HT1080 (cell line): ENCODE data around the gene ENTPD7. TPM values are rescaled to one million over a fixed set of nuclear protein-coding genes. Genes with fewer than 3 reads are reported as not detected.
A peak's percentile ranks its signal among the peaks of the same experiment; 100 is the strongest.
"Not testable (repeated sequence)": the region's sequence is repeated elsewhere in the genome, so short reads cannot be mapped to it uniquely, and the experiment has no call there.

Source experiments
- DNase-seq: peaks from one replicate; pipeline ENCODE4 v3.0.0-alpha.2; 2015; ENCODE audit warnings: low read depth
- small RNA-seq: library from RNA; depleted of rRNA; stranded (forward); fragments of <200 nt; gene quantifications from one replicate; pipeline ENCODE3, GENCODE V24; 2014
- total RNA-seq: library from RNA; depleted of rRNA; stranded (reverse); fragments of >200 nt; shearing (Covaris generic); gene quantifications from 2 replicates; pipeline ENCODE4 v1.2.3, GENCODE V29; 2014; rRNA removed

Gene ENTPD7
- total RNA-seq, 1 experiment from 2014 or later, result 15.0 TPM

DNA sequence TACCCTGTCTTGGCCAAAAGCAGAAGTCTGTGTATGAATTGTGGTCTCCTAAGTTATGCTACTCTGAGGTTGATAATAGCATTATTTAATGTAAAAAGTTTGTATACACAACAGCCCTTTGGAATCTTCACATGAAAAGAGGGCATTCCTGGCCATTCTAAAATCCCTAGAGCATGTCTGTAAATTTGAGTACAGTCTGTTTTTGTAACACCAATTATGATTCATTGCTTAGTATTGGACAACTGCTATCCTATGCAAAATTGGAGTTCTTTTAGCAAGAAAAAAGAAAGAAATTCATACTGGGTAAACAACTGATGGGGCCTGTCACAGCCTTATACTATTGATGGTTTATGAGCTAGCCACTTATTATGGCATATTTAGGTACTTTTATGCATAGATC, 82.9 kb downstream of the ENTPD7 start:
- DNase-seq, result no peak

DNA sequence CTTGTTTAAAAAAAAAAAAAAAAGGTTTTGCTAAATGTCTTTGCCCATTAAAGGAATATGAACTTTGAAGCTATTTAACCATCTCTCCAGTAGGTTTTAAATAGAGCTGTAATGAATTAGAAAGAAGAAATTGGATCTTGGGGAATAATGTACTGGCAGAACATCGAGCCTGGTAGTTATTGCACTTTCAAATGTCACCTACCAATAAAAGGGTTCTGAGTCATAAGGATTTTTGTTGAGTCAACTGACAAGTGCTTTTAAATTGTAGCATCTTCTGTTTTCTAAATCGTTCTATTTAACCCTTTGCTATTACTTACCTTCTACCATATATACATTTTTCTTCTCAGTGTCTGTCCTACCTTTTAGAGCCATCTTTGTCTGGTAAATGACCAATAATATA, 83.4 kb downstream of the ENTPD7 start:
- DNase-seq, result no peak

DNA sequence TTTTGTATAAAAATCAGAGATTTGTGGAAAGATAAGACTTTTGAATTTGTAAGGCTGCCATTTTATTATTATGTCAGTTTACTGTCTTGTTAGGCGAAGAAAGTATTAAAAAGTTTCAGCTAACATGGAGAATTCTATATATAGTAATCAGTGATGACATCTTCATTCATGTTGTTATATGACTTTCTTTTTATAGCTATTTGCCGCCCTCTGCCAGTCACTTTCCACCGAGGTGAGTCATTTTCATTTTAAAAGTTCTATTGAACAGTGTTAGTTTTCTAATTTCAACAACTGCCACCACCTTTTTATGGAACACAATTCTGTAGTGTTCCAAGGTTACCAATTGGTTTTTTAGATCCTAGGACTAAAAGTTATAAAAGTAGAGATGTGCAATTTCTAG, 84.5 kb downstream of the ENTPD7 start:
- DNase-seq, result no peak

DNA sequence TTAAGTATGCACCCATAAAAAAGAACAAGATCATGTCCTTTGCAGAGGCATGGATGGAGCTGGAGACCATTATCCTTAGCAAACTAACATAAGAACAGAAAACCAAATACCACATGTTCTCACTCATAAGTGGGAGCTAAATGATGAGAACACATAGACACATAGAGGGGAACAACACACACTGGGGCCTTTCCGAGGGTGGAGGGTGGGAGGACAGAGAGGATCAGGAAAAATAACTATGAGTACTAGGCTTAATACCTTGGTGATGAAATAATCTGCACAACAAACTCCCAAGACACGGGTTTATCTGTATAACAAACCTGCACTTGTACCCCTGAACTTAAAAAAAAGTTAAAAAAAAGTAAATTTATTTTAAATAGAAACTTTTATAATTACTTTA, 86.9 kb downstream of the ENTPD7 start:
- DNase-seq, result not testable (repeated sequence)

DNA sequence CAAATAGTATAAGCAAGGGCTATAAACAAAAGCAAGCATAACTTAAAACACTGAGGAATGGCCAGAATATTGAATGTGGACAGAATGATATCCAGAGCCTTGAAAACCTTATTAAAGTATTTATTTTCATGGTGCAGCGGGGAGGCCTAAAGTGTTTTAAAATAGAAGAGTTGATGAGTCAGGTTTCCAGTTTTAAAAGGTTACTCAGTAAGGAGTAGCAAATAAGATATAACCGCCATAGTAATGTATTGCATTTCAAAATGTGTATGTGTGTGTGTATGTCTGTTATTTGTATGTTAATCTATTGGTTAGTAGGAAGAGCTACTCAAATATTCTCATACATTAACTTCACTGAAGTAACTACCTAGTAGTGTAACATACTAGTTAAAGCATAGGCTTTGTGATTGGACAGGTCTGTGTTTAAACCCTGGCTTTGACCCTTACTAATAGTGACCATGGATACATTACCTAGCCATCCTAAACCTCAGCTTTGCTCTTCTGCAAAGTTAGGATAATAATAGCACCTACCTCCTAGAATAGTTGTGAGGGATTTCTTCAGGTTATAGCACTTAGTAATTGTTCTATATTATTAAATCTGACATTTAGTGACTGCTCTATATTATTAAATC, 89.6 kb downstream of the ENTPD7 start:
- DNase-seq, result no peak

DNA sequence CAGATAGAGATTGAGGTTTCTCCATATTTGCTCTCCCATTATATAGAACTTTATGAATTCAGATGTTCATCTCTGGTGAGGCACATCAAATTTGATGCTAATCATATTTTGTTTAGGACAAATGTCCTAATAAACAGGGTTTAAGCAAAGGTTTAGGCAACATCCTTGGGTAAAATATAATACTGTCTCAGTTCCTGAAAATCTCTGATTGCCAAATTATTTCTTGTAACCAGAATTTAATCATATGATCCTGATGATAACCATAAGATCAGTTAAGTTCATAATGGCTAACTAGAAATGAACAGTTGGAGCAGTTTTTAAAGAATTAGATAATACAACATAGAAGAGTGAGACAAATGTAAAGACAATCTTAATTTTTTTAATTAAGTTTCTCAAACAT, 91.3 kb downstream of the ENTPD7 start:
- DNase-seq, result no peak

DNA sequence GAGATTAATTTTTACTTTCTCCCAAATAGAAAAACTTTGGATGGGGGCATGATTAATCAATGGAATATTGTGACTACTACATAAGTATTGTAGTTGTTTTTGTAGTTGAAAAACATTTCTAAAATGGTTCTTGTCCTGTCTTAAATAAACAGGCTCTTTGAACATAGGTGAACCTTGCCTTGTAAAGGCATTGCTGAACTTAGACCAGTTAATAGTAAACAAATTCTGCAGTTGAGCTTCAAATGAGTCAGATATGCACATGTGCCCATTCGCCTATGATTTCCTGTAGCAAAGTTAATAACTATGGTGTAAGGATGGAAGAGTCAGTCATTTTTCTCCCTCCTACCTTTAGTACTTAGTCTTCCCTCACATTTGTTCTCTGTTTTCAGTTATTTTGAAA, 95.4 kb downstream of the ENTPD7 start:
- peak; percentile 24 for DNase-seq

Small RNAs within 50 kb of the gene (small RNA-seq; reads per million reads assigned to genes)
- not detected for gene AL133353.1

Other genes starting within 250 kb of the ENTPD7 start
- gene GOT1, start 228.9 kb upstream of the ENTPD7 start, total RNA-seq, result 33.9 and 43.9 TPM in 2 replicates
- not detected in 2 replicates for gene NKX2-3, start 126.6 kb upstream of the ENTPD7 start, total RNA-seq
- 15.0 and 19.2 TPM in 2 replicates for gene SLC25A28, start 39.1 kb upstream of the ENTPD7 start, total RNA-seq
- 38.4 and 41.4 TPM in 2 replicates for gene COX15, start 72.6 kb downstream of the ENTPD7 start, total RNA-seq
- gene CUTC, start 72.7 kb downstream of the ENTPD7 start, total RNA-seq, result 25.6 and 26.4 TPM in 2 replicates
- 0.80 and 0.90 TPM in 2 replicates for gene ABCC2, start 123.1 kb downstream of the ENTPD7 start, total RNA-seq